Mammary epithelial cell (primary cell): ENCODE data around the gene DMD.

Experiments
- CTCF ChIP-seq, 2 donors: IDR thresholded peaks in 1 of 2; conservative IDR thresholded peaks in 1 of 2; 2 replicates each; pipeline ENCODE4 v1.5.1; 2011 to 2012; ENCODE audit warnings: inconsistent platforms in 2 of 2, low read length in 2 of 2, mild to moderate bottlenecking in 2 of 2, control low read depth in 1 of 2, low read depth in 1 of 2; ENCODE audit not compliant: insufficient read depth in 1 of 2; ENCODE audit errors: extremely low read depth in 1 of 2
- EZH2 ChIP-seq: IDR thresholded peaks from 2 replicates; pipeline ENCODE4 v1.6.1; 2012; ENCODE audit warnings: low read length, inconsistent platforms, borderline replicate concordance

- TF ChIP-seq EZH2 = no peak
- no peak for TF ChIP-seq CTCF (conservative IDR thresholded peaks at IDR 0.05 in 1 of 2, IDR thresholded peaks at IDR 0.05 in 1 of 2; ENCODE audit: extremely low read depth in 1 of 2, insufficient read depth in 1 of 2, low read depth in 1 of 2, low read length in 2 of 2)
Observed at GRCh38 chrX:32598707-32599106, 612.6 kb downstream of the DMD start.
